ENCODE data around the gene YWHAH.
"Not testable (repeated sequence)": the region's sequence is repeated elsewhere in the genome, so short reads cannot be mapped to it uniquely, and the experiment has no call there.

Gene YWHAH

DNA sequence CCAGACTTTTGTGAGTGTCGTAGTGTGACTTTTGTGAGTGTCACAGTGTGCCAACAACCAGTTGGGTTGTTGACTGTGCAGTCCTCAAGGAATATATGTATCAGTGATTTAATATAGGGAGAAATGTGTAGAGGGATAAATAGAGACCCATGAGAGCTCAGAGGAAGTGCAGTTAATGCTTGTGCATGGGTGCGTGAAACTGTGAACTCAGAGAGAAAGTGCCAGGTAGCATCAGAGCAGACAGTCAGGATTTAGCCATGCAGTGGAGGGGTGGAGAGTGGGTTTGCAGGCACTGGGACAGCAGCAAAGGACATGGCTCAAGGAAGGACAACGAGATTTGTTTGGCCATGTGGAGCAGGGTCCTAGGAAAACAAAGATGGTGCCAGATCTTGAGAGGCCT lies 33.6 kb downstream of the YWHAH start:
- no peak for DNase-seq

DNA sequence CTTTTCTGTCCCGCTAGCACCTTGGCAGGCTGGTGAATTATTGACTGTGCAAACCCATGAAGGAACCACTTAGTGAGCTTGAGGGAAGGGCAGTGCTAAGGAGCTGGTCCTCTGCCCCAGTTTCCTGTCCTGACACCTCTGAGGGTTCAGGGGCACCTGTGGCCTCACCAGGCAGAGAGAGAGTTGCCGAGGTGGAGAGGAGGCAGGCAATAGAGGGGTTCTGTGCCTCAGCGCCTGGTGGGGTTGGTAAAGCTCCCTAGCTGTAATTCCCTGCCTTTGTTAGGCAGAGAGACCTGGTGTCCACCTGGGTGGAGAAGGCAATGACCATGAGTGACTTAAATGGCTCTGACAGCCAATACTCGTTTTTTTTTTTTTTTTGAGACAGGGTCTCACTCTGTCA lies 36.3 kb downstream of the YWHAH start:
- no peak for DNase-seq

DNA sequence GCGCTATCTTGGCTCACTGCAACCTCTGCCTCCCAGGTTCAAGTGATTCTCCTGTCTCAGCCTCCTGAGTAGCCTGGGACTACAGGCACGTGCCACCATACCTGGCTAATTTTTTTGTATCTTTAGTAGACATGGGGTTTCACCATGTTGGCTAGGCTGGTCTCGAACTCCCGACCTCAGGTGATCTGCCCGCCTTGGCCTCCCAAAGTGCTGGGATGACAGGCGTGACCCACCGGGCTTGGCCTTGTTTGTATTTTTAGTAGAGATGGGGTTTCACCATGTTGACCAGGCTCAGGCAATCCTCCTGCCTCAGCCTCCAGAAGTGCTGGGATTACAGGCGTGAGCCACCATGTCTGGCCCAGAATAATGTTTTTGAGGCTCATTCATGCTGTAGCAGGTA lies 37.6 kb downstream of the YWHAH start:
- not testable (repeated sequence) for DNase-seq

DNA sequence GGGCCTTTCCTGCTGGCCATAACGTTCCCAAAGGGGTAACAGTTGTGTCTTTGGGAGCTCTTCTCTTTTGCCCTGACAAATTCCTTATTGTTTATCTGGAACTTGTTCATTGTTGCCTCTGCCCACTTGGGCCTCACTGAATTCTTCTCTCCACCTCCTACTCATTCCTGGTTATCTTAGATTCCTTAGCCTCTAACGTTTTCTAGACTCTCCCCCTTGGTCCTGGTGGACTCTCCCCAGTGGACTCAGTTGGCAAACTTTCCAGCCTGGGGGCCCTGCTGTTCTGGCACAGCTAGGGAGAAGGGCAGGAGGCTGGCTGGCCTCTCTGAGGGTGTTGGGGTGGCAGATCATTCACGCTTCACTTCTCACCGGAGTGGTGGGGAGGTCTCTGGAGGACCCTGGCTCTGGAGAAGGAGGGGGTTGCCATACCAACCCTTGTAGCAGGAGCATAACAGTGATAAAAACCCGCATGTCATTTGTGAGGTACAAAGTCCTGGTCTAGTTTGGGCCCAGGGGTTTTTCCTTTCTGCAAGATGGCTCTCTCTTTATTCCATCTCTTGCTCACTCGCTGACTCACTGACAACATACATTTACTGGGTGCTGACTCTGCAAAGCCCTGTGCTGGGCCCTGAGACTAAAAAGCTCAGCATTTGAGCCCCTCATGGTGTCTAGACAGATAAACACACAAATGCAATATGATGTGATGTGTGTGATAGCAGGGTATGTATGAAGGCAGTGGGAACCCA lies 39.7 kb downstream of the YWHAH start:
- no peak for DNase-seq

DNA sequence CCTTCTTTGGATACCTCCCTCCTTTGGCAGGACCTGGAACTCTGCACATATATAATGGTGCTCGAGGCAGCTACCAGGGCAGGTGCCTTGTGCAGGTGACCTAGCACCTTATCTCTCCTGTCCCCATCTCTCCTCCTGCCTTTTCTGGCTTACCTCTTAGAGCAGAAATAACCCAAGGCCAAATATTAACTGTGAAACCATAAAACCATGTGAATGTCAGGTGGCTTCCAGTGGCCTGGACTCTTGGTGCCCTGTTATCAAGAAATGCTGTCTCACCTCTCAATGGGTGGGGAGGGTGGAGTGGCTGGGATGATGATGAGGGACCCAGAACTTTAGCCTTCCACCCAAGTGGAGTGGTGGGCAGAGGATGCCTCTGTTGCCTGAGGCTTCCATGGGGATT lies 42.9 kb downstream of the YWHAH start:
- DNase-seq = no peak

DNA sequence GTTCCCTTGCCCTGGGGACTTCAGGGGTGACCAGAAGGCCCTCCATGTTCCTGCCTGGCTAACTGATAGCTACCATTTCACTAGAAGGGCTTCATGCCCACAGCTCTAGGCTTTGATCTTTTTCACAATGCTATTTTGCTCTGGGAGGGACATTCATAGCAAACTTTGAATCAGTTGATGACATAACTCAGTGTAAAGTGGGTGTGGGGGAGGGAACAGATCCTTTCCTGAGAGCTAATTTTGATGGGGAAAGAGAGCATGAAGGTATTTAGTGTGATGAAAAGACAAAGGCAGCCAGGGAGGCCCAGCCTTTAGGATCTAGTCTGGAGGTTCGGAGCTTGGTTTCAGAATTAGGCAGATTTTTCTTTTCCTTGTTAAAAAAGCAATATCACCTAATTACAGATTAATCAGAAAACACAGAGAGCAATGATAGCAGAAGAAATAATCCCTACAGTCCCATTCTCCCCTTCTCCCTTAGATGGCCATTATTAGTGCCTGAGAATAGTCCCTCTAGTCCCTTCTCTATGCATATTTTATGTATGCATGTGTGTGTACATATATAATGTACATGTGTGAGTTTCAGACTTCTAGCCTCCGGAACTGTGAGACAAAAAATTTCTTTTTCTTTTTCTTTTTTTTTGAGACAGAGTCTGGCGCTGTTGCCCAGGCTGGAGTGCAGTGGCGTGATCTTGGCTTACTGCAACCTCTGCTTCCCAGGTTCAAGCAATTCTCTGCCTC lies 46.9 kb downstream of the YWHAH start:
- DNase-seq = no peak

DNA sequence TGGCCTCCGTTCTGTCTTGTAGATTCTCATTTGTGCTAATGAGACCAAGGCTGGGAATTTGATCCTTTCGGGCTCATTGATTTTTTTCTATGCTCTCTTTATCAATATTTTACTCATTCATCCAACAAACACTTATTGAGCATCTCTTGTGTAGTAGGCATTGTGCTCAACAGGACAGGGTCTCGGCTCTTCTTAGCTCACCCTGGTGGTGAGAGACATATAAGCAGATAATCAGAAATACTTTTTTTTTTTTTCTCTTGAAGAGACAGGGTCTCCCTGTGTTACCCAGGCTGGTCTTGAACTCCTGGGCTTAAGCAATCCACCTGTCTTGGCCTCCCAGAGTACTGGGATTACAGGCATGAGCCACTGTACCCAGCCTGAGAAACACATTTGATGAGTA lies 50.7 kb downstream of the YWHAH start:
- DNase-seq = no peak

DNA sequence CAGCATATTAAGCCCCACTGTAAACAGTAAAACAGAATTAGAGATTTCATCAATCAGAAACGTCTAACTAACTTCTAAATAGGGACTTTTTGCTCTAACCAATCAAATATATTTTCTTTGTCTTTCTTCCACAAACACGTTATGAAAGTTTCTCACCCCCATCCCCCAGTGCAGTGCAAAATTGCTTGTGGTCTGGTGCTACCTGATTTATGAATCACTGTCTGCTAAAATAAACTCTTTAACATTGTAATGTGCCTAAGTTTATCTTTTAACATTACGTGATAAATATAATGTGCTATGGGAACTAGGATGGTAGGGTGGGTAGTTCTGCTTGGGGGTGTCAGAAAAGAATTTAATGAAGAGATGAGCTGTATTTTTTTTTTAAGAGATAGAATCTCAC lies 51.5 kb downstream of the YWHAH start:
- DNase-seq = no peak

DNA sequence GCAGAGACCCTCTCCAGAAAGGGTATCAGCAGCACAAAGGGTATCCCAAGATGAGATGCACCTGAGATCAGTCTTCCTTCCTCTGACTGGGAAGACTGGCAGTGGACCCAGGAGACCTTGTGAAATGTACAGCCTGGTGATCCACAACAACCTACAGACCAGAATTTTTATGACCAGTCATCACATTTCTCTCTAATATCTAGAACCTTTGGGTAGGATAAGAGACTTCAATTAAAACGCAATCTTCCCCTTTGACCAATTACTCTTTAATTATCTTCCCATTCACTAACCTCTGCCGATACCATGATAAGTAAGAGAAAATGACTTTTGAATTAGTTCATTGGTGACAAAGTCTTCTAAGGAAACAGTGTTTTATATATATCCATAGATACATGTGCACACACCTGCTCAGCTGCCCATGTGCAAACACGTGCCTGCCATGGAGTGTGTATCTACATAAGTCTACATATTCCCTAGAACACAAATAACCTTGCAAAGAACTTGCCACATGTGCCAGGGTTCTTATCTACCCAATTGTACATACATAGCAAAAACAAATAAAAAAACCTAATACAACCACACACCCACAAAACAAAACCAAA lies 54.5 kb downstream of the YWHAH start:
- no peak for DNase-seq

DNA sequence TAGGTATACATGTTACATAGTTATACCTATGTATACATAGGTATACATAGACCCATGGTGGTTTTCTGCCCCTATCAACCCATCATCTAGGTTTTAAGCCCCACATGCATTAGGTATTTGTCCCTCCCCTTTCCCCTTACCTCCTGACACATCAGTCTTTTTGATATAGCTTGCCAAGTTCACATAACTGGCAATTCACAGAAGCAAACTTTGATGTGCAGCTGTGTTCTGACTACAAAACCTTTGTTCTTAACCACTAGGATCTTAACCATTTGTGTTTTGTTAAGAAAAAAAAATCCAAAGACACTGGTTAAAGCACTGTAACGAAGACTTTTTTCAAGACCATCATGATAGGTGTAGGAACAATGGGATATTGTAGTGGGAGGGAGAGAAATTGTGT lies 55.8 kb downstream of the YWHAH start:
- DNase-seq = no peak

DNA sequence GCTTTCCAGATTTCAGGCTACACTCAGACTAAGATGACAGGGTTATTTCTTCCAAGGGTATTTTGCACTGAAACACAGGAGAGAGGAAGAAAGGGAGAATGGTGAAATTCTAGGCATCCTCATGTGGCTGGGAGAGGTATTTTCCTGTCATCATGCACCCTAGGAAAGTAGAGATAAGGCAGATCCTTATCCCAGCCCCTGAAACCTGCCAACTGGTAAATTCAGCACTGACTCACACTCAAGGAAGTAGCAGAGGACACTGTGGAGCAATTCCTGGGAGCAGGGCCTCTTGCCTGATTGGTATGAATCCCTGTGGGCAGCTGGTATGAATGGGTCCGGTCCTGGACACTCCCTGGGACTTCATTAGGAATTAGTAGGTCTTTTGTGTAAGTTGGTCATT lies 61.1 kb downstream of the YWHAH start:
- no peak for DNase-seq
